Stimulated activated CD8-positive, alpha-beta memory T cell treated with anti-CD3 and anti-CD28 coated beads, Interleukin-4, amount 100 ng/mL, for 24 hours (primary cell): ENCODE data around the gene SMYD4.
"Not testable (repeated sequence)": the region's sequence is repeated elsewhere in the genome, so short reads cannot be mapped to it uniquely, and the experiment has no call there.

Experiments
- DNase-seq: peaks from one replicate; pipeline ENCODE4 v3.0.0-alpha.2; 2020; ENCODE audit warnings: low read depth

SMYD4 gene

DNA sequence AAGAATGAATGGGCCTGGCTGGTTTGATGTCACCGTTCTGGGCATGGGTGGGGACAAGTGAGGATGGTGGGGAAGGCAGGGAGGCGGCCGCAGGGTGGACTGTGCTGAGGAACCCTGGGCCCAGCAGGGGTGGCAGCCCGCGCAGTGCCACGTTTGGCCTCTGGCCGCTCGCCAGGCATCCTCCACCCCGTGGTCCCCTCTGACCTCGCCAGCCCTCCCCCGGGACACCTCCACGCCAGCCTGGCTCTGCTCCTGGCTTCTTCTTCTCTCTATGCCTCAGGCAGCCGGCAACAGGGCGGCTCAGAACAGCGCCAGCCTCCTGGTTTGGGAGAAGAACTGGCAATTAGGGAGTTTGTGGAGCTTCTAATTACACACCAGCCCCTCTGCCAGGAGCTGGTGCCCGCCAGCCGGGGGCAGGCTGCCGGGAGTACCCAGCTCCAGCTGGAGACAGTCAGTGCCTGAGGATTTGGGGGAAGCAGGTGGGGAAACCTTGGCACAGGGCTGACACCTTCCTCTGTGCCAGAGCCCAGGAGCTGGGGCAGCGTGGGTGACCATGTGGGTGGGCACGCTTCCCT, 74.4 kb downstream of the SMYD4 start:
- DNase-seq: no peak

DNA sequence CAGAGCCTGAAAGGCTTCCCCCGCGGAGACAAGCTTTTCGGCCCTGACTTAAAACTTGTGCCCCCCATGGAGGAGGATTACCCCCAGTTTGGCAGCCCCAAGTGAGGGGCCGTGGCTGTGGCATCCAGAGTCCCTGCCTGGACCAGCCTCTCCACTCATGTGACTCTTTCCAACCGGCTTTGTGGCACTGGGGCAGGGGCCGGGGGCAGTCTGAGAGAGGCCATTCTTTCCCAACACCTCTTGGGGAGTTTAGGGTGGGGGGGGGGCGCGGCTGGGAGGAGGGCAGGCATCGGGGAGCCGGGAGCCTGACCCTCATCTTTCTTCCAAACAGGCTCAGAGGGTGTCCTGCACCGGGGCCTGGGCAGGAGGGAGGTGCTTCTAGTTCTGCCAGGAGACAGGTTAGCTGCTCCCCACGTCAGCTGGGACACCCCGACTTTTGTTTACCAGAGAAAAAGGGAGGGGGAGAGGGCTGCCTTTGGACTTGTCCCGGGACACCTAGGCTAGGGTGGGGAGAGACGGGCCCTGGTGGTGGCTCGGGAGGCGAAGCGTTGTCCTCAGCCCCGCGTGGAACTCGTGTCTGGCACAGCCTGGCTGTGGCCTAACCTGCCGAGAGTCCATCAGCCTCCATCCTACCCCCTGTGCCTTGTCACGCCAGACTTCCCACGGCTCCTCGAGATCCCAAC, 75.1 kb downstream of the SMYD4 start:
- no peak for DNase-seq

DNA sequence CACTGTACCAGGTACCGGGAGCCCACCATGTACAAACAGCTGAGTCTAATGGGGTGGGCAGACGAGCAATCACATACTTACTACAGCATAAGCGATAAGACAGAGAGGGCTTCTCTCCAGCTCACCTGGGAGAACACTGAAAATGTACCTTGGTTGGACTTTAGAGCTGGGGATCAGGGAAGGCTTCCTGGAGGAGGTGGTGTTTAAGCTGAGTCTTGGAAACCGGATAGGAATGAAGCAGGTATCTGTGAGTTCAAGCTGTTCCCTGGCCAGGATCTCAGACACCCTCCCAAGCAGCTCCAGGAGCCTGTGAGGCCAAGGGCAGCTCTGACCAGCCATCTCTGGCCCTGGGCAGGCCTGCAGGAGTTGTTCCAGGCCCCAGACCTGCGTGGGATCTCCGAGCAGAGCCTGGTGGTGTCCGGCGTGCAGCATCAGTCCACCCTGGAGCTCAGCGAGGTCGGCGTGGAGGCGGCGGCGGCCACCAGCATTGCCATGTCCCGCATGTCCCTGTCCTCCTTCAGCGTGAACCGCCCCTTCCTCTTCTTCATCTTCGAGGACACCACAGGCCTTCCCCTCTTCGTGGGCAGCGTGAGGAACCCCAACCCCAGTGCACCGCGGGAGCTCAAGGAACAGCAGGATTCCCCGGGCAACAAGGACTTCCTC, 75.8 kb downstream of the SMYD4 start:
- DNase-seq: no peak

DNA sequence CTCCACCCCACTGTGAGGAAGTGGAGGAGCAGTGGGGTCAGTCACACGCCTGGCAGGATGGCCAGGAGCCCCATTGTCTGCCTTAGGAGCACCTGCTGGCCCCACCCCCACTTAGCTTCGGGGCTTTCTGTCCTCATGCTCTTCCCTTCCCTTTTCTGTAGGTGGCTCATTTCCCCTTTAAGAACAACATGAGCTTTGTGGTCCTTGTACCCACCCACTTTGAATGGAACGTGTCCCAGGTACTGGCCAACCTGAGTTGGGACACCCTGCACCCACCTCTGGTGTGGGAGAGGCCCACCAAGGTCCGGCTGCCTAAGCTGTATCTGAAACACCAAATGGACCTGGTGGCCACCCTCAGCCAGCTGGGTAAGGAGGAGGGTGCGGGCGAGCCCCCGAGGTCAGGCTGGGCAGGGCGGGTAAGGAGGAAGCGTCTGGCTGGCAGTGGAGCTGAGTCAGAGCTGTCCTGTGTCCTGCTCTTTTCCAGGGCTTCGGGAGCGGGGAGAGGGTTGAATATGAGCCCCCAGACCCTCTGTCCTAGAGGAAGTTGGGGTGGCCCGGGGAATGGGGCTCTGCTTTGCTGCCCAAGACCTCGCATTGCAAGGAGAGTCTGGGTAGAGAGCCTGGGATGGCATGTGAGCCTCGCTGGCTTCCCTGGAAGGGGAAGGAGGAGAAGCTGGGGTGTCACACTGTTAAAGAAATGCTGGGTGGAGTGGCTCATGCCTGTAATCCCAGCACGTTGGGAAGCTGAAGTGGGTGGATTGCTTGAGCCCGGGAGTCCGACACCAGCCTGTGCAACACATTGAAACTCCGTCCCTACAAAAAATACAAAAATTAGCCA, 77.1 kb downstream of the SMYD4 start:
- no peak for DNase-seq

DNA sequence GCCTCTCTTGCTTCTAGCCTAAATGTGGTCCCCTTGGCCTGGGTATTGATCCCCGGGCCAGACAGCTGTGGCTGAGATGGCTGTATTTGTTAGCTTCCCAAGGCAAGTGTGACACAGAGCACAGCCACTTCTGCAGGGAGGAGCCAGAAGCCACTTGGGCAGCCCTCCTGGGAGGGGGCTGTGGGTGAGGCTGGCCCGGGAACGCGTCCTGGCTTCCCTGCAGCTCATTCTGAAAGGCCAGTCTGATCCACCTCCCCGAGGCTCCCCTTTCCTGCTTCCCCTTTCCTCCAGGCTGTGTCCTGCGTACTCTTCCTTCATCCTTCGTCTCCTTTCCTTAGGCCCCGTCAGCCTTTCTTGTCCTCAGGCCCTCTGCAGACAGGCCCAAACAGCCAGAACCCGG, 79.1 kb downstream of the SMYD4 start:
- no peak for DNase-seq

DNA sequence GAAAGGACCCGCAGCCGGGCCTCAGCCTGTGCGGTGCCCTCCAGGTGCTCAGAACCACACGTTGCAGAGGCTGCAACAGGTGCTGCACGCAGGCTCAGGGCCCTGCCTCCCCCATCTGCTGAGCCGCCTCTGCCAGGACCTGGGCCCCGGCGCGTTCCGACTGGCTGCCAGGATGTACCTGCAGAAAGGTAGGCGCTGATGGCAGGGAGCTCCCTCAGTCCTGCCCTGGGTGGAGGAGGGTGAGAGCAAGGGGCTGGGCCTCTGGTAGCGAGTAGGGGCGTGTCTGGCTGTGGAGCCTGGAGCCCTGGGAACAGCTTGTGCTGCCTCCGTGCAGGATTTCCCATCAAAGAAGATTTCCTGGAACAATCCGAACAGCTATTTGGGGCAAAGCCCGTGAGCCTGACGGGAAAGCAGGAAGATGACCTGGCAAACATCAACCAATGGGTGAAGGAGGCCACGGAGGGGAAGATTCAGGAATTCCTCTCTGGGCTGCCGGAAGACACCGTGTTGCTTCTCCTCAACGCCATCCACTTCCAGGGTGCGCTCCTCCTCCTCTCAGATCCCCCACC, 82.6 kb downstream of the SMYD4 start:
- DNase-seq: no peak

DNA sequence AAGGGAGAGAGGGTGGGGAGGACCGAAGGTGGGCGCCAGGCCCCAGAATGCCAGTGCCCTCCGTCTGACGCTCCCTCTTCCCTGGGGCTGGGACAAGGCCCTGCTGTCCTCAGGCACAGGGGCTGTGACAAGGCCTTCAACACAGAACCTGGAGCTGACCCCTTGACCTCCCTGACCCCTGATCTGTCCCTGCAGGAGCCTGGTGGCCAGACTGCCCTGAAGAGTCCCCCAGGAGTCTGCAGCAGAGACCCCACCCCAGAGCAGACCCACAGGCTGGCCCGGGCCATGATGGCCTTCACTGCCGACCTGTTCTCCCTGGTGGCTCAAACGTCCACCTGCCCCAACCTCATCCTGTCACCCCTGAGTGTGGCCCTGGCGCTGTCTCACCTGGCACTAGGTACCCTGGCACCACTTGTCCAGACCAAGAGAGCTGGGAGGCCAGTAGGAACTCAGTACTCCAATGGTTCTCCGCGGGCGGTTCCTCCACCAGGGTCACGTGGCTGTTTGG, 84.1 kb downstream of the SMYD4 start:
- no peak for DNase-seq

DNA sequence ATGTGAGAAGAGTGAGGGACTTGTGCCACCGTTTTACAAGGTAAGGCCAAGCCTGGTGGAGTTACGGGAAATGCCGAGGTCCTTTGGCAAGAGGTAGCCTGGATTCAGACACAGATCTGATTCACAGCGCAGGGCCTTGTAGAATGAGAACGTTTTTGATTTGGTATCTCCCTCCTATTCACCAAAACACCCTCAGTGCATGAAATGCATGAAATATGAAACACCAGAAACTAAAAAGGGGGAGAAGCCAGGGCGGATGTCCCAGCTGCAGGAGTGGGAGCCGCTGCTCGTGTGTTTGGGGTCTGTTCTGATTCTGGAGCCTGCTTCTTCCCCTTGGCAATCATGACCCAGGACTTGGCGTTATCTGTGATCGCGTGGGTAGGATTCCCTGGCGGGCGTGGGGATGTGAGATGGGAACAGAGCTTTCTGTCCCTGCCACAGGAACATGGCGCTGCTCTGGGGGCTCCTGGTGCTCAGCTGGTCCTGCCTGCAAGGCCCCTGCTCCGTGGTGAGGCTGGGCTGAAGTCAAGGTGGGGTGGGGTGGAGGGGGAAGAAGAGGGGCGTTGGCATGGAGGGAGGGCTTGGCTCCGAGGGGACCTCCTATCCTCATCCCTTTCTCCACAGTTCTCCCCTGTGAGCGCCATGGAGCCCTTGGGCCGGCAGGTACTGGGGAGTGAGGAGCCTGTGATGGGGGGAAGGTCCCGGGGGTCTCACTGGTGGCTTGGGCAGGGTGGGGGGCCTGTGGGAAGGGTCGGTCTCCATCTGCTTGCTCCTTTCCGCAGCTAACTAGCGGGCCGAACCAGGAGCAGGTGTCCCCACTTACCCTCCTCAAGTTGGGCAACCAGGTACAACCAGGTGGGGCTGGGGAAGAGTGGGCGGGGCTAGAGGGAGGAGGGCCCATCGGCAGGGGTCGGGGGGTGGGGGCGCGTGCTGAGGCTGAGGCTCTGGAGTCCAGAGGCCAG, 84.9 kb downstream of the SMYD4 start:
- DNase-seq: no peak

DNA sequence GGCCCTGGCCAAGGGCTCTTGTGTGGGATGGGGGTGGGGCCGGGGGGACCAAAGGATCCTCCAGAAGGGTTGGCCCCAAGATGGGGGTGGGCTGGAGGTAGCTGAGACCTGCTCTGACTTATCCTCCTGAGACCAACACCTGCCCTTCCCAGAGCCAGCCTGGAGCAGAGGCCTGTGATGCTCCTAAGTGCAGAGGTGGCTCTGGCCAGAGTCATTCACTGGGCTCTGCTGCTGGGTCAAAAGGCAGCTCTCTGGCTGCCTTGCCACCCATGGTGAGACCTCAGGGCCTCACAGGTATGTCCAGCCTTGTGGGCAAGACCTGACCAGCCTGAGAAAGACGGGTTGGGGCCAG, 86.6 kb downstream of the SMYD4 start:
- DNase-seq: no peak

DNA sequence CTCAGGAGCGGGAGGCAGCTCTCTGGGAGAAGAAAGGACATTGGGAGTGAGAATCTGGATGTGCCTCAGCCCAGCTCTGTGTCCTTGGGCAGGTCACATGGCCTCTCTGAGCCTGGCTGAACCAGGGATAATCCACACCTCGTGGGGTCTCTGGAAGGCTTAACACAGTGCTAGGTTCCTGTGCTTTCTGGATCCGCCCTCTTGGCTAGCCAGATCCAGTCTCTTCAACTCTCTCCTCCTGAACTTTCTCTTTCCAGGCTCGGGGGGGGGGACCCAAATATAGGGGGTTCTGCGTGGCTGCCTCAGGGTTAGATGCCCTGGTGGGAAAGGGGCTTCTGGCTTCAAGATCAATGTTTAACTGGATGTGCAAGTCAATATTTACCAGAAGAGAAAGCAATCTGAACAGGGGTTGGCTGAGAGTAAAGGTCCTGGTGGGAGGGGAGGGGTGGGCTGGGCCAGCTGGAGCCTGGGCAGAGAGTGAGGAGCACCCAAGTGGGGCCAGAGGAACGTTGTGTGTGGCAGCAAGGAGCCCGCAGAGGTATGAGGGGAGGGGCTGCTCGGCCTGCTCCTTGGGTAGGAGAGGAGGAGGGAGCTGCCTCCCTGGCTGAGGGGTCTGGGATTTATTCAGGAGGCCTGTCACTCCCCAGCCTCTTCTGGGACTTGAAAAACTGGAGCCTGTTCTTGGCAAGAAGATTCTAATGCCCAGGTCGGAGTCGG, 87.2 kb downstream of the SMYD4 start, which contains the start of gene SERPINF2:
Gene SERPINF2, plus strand, starts transcription at position 501 of the 717 bp plus-strand sequence. CDS start 2,125 bp downstream, outside the sequence.
- DNase-seq: no peak

DNA sequence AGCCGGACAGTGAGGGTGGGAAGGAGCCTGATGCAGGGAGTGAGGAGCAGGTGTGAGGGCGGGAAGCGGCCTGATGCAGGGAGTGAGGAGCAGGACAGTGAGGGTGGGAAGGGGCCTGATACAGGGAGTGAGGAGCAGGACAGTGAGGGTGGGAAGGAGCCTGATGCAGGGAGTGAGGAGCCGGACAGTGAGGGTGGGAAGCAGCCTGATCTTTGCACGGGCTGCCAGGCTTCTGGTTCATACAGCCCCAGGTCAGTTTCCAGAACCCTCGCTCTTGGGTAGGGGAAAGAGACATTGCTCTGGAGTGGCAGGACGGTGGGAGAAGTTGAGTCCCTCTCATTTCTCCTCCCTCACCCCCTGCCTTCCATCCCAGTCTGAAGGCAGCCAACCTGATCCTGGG, 87.8 kb downstream of the SMYD4 start:
- not testable (repeated sequence) for DNase-seq

DNA sequence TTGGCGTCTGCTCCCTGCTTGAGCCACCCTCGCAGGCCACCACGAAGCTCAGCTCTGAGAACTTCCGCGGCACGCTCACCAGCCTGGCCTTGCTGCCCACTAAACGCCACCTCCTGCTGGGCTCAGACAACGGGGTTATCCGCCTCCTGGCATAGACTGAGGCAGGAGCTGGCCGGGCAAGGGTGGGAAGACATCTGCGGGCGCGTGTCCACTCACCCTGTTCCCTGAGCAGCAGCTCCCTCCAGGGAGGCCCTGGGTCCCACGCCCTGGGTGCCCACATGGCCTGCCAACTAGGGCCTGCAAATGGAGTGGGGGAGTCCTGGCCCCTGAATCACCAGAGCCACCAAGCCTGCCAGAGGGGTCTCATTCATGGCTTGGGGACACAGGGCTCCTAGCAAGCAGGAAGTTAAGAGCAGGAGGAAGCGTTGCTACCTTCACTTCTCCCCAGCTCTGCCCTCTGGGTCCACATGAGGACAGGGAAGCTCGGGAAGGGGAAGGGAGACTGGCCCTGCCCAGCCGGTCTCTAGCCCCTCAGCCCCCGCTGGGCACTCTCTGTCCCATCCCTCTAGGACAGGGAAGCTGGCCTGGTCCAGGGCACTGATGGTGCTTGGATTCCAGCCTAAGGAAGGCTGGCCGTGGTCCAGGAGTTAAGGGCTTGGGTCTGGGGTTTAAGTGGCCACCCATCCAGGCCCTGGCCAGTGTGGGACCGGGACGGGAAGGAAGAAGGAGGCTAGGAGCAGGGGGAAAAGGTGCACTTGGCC, 92.0 kb downstream of the SMYD4 start:
- DNase-seq: no peak

DNA sequence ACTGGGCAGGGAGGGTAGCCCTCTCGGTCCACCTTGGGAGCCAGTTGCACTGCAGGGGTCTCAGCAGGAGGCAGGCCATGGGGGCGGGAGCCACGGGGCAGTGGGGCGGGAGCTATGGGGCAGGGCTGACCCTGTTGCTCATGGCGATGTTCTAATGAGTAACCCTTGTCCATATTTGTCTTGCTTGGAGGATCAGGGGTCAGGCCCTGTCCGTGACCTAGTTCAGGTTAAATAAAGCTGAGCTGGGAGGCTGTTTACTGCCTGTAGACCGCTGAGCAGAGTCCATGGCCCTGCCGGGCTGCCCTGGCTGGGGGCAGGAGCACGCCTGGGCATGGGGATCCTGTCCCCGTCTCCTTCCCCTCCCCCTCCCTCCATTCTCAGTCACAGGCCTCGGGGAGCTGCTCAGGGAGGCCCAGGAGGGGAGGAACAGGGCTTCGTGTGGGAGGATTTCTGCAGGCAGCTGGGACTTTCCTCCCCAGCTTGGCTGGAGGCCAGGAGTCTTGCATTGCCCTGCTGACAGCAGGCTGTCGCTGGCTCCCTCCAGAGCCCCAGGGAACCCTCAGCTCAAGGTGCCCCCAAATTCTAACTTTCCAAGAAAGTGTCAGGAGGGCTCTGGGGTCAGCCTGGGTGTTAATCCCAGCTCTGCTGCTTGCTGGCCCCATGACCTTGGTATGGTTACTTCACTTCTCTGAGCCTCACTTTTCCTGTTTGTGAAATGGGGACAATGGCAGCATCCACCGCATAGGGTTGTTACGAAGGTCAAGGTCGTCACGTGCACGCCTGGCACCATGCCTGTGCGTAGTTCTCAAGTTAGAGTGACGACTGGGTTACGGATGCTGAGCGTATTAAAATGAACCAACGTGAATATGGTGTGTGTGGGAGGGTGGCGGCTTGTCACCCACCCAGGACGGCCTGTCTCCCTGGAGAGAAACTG, 93.1 kb downstream of the SMYD4 start:
- DNase-seq: no peak

DNA sequence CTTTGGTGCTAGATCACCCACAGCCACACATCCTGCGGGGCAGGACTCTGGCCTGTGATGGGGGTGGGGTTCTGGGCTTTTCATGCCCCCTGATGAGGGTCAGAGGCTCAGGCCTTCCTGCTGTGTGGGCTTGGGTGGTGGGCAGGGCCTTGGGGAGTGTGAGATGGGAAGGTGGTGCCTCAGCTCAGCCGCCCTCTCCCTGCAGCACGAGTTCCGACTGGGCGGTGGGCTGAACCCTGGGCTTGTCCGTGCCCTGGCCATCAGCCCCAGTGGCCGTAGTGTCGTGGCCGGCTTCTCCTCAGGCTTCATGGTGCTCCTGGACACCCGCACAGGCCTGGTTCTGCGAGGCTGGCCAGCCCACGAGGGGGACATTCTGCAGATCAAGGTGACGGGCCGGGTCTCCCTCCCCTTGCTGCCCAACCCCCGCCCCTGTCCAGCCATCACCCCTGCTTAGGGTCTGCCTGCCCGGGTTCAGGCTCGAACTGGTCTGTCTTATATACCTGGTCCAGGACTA, 93.8 kb downstream of the SMYD4 start:
- DNase-seq: no peak

DNA sequence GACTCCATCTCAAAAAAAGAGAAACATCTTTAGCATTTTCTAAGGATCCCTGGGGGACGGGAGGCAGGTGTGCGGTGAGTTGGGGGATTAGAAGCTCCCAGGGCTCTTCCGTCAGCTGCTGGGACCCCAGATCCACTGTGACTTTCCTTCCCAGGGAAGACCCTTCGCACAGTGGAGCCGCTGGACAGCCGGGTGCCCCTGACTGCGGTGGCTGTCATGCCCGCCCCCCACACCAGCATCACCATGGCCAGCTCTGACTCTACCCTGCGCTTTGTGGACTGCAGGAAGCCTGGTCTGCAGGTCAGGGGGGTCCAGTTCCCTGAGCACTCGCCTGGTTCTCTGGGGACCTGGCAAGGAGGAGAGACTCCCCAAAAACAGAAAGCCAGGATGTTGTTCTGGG, 94.3 kb downstream of the SMYD4 start:
- DNase-seq: no peak

DNA sequence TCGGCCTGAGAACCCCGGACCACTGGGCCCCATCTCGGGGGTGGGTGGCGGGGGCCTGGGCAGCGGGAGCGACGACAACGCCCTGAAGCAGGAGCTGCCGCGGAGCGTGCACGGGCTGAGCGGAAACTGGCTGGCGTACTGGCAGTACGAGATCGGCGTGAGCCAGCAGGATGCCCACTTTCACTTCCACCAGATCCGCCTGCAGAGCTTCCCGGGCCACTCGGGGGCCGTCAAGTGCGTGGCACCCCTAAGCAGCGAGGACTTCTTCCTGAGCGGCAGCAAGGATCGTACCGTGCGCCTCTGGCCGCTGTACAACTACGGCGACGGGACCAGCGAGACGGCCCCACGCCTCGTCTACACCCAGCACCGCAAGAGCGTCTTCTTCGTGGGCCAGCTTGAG, 95.9 kb downstream of the SMYD4 start:
- no peak for DNase-seq

DNA sequence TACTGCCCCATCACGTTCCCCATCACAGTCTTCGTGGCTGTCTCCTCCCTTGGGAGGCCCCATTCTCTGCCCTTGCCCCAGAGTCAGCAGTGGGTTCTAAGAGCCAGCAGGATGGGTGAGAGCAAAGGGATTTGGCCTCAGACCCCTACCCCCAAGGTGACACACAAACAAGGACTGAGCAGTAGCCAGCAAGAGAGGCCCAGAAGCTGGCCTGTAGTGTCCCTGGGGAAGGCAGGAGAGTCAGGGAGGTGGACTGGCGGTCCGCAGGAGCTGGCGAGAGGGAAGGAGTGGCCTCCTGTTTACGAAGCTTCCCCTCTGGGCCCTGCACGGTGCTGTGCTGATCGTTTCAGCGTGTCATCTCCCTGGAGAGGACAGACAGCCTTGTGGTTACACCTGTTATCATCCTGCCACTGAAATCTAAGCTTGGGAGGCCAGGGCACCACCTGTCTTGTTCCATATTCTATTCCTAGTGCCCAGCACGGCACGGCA, 96.8 kb downstream of the SMYD4 start:
- no peak for DNase-seq

DNA sequence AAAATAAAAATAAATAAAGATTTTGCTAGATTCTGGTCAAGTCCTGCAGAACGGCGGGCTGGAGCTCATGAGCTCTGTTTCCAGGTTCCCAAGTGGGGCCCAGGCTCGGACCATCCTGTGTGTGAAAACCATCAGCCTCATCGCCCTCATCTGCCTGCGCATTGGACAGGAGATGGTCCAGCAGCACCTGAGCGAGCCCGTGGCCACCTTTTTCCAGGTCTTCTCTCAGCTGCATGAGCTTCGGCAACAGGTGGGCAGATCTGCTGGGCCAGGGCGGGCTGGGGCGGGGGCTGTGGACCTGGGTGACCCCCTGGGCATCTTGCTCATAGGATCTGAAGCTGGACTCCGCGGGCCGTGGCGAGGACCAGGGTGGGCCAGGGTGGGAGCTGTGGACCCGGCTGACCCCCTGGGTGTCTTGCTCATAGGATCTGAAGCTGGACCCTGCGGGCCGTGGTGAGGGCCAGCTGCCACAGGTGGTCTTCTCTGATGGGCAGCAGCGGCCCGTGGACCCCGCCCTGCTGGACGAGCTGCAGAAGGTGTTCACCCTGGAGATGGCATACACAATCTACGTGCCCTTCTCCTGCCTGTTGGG, 97.4 kb downstream of the SMYD4 start:
- no peak for DNase-seq
